GF-D8 (cell line): ENCODE data around the gene HIGD1B.

Experiments
- DNase-seq: peaks from one replicate; lab custom pipeline; 2025; lab: John Stamatoyannopoulos, UW

Gene HIGD1B

DNA sequence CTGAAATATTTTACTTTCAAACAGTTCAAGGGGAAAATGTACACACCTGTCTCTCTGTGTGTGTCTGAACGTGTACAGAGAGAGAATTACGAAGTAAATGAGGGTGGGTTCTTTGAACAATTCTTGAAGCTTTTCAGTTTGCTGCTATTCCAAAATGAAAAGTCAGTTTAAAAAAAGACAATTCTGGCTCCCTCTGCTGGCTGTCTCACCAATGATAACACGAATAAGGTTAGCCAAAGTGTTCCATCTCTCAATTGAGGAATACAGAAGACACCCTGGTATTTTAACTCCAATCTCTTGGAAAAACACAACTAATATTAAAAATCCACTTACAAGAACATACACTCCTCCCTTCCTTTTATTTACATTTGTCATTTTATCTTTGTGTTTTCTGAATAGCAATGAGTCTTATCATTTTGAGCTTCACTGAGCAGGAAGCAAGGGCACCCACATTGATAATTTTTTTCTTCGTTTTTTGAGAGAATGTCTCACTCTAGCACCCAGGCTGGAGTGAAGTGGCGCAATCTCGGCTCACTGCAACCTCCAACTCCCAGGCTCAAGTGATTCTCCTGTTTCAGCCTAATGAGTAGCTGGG is 31.0 kb downstream of the HIGD1B start:
- peak; percentile 8 for DNase-seq

- no peak for DNase-seq
These were observed 31.7 kb downstream of the HIGD1B start for GRCh38 chr17:44879376-44879775.

DNA sequence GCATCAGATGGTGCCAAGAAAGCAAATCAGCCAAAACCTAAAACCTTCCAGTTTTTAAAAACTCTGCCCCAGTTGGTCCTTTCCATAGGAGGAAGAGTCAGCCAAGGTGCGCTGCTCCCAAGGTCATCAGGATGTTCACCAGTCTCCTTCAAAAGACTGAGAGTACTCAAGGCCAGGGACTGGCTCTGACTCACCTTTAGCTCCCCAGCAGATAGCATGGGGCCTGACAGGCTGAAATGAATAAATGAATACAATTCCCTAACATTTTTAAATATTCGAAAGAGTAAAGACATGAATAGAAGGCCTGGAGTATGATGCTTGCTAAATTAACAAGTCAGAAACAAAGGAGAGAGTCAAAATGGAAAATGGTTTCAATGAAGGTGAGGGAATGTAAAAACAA is 32.4 kb downstream of the HIGD1B start:
- no peak for DNase-seq

DNA sequence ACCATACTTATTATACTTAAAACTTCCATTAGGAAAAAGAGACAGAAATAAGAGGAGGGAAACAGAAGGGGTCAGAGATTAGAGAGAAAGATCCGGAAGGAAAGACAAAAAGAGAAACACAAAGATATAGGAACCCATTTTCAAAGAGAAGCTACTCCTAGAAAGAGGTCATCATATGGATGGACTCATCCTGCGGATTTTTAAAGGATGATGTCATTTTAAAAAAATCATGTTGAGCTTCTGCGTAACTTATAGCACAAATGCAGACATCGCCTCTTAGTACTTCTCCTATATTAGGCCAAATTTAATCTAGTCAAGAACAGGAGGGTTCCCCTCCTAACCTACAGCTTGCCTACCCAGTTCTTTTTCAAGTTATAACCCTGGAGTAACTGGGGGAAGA is 33.5 kb downstream of the HIGD1B start:
- DNase-seq: no peak

- DNase-seq: no peak
These were observed 37.3 kb downstream of the HIGD1B start for GRCh38 chr17:44884941-44885340.

GRCh38 chr17:44887016-44887415 is 39.3 kb downstream of the HIGD1B start:
- DNase-seq: peak; percentile 39

- peak; percentile 79 for DNase-seq
These were observed 40.6 kb downstream of the HIGD1B start for GRCh38 chr17:44887971-44888954.

GRCh38 chr17:44889003-44889402 is 41.3 kb downstream of the HIGD1B start:
- no peak for DNase-seq

DNA sequence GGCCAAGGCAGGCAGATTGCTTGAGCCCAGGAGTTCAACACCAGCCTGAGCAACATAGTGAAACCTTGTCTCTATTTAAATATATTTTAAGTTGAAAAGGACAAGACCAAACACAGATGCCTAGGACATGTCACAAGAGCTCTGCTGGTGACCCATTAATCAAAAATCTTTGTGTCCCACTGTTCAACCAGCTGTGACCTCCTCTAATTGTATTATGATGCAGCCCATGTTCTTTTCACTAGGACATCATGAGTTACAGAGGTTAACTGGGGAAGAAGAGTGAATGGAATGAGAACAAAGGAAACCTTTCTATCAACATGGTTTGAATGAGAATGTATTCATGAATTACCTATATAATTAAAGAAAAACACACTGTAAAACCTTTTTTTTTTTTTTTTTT is 44.6 kb downstream of the HIGD1B start:
- no peak for DNase-seq

GRCh38 chr17:44894642-44895041 is 47.0 kb downstream of the HIGD1B start:
- no peak for DNase-seq

- peak; percentile 53 for DNase-seq
These were observed 51.0 kb downstream of the HIGD1B start for GRCh38 chr17:44898768-44899073.

DNA sequence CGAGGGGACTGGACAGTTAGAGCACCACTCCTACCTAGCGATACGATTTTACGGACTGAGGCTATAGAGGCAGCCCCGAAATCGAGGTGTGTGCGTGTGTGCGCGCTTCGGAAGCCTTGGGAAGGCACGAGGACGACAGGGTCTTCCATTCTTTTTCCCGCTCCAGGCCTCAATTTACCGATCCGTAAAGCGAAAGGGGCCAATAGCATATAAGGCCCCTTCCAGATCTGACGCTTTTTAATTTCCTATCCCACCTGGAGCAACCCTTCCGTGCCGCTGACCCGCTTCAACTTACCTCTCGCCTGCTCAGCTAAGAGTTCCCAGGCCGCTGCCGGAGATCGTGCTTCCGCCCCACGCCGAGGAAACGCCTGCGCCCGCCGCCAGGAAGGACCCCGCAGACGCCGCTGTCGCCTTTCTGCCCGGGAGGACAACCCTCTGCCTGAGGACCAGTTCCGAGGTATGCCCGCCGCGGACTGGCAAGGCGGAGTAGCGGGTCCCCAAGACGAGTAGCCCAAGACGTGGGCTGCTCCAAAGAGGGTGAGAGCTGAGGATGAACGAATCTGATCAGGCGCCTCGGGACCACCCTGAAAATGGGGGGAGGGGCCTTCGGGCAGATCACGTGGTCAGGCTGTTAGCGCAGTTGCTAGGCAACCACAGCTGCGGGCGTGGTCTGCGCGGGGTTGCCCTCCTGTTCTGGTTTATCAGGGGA is 51.5 kb downstream of the HIGD1B start, which contains the start of gene EFTUD2:
TSS of gene EFTUD2 (minus strand) at position 372 of the 709 bp plus-strand sequence. CDS start 4,924 bp downstream, outside the sequence.
- DNase-seq: peak; percentile 68
